ENCODE data around the gene FAM13A. TPM values are rescaled to one million over a fixed set of nuclear protein-coding genes. Genes with fewer than 3 reads are reported as not detected.

FAM13A gene
- total RNA-seq, 4 donors from 2014 or later = 72.3 to 105 (median 90.0) TPM

DNA sequence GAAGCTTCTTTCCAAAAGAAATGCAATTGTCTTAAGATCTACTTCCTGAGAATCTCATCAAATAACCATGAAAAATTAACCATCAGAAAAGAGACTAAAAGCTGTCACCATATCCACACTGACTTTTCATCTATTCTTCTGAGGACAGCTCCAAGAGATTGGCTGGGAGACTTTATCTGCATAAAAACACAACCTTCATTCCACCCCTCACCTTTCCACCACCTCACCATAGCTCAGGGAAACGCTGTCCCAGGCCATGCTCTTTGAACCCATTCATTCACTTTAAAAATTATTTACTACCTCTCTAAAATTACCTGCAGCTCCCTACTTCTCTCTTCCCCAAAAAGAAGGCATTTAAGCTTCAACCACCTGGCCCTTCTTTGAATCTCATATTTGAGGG is 2.4 kb downstream of the FAM13A start:
- no peak overlapping the region for H3K4me3 ChIP-seq
- DNase-seq = no peak

GRCh38 chr4:89049853-89050252 is 7.1 kb downstream of the FAM13A start:
- Histone ChIP-seq H3K4me3 (no peak overlapping the region), H3K4me1 (peaks cover 0 to 6% (median 0%) of the 10 kb centered on the region in 4 donors), H3K27me3 (no peaks in the 10 kb centered on the region), H3K9me3 (no peaks in the 10 kb centered on the region), H3K36me3 (no peaks in the 10 kb centered on the region), H3K27ac (no peak overlapping the region)
- no peak for DNase-seq
- TF ChIP-seq CTCF (IDR thresholded peaks at IDR 0.05) (no peak), POLR2A (IDR thresholded peaks at IDR 0.05) (no peak)

More for the DNA sequence above, 2.4 kb downstream of the FAM13A start:
- Histone ChIP-seq H3K36me3 (no peaks in the 10 kb centered on the region), H3K4me1 (peaks cover 0 to 17% (median 0%) of the 10 kb centered on the region in 4 donors), H3K27ac (no peak overlapping the region), H3K27me3 (no peaks in the 10 kb centered on the region), H3K9me3 (no peaks in the 10 kb centered on the region)
- TF ChIP-seq POLR2A (IDR thresholded peaks at IDR 0.05) = no peak
- no peak for TF ChIP-seq CTCF (IDR thresholded peaks at IDR 0.05)

DNA sequence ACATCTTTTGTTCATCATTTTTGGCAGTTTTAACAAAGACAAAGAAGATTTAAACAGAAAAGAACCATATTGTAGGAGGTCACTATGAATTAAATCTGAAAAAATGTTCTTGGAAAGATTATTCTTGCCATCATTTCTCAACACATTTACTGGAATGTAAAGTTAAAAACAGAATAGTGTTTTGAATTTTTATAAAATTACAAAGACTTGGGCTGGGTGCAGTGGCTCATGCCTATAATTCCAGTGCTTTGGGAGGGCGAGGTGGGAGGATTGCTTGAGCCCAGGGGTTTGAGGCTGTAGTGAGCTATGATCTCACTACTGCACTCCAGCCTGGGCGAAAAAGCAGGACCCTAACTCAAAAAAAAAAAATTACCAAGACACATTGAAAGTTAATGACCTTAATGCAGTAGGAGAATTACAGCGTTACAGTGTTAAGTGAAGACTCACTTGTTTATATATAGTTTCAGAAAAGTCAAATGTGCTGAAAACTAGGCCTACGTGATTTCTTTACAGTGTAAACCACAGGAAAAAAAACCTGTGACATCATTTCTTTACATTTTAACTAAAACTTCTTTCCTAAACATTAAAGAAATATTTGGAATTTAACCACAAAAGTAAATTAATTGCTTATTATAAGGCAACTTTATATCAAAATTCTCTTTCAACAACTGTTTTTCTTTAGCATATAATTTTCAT is 7.9 kb downstream of the FAM13A start:
- Histone ChIP-seq H3K4me1 (no peaks in the 10 kb centered on the region), H3K36me3 (no peaks in the 10 kb centered on the region), H3K9me3 (no peaks in the 10 kb centered on the region), H3K27me3 (no peaks in the 10 kb centered on the region), H3K27ac (no peak overlapping the region), H3K4me3 (no peak overlapping the region)
- TF ChIP-seq CTCF (IDR thresholded peaks at IDR 0.05) = no peak
- TF ChIP-seq POLR2A (IDR thresholded peaks at IDR 0.05) = no peak
- DNase-seq = no peak

- Histone ChIP-seq H3K27ac (no peak overlapping the region), H3K36me3 (no peaks in the 10 kb centered on the region), H3K4me3 (no peak overlapping the region), H3K4me1 (no peaks in the 10 kb centered on the region), H3K9me3 (no peaks in the 10 kb centered on the region), H3K27me3 (no peaks in the 10 kb centered on the region)
- no peak for DNase-seq
- TF ChIP-seq CTCF (IDR thresholded peaks at IDR 0.05) (no peak), POLR2A (IDR thresholded peaks at IDR 0.05) (no peak)
Measured at GRCh38 chr4:89044147-89044900, 12.7 kb downstream of the FAM13A start.

DNA sequence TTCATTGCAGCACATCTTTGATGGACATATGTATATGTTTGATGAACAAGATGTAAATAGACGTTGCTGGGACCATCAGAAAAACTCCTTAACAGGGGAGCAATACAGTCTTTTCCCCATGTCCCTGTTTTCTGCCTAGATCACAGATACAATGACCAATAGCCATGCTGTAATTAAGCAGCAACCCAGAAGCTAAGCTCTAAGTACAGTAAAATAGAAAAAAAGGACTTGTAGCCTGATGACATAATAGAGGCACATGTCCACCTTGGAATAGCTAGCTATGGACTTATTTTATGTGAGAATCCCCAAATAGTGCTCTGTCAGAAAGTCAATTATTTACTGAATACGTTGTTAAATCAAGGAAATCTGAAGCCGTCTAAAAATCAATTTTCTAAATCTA is 14.9 kb downstream of the FAM13A start:
- Histone ChIP-seq H3K4me1 (no peaks in the 10 kb centered on the region), H3K27ac (no peak overlapping the region), H3K36me3 (no peaks in the 10 kb centered on the region), H3K4me3 (no peak overlapping the region), H3K27me3 (no peaks in the 10 kb centered on the region), H3K9me3 (peaks cover 0 to 1% (median 0%) of the 10 kb centered on the region in 4 donors)
- TF ChIP-seq CTCF (IDR thresholded peaks at IDR 0.05) = no peak
- no peak for TF ChIP-seq POLR2A (IDR thresholded peaks at IDR 0.05)
- no peak for DNase-seq
